HEK293T (cell line): ENCODE results near the gene COX6B2.

Experiments
- BHLHE40 ChIP-seq: fragments of 450-650 bp; IDR thresholded peaks from 2 replicates; pipeline ENCODE4 v1.6.1; 2016; ENCODE audit warnings: mild to moderate bottlenecking, moderate library complexity, borderline replicate concordance
- ELF4 ChIP-seq: fragments of 450-650 bp; IDR thresholded peaks from 2 replicates; pipeline ENCODE4 v1.6.1; 2017; ENCODE audit warnings: antibody characterized with exemption
- SP1 ChIP-seq: fragments of 450-650 bp; IDR thresholded peaks from 2 replicates; pipeline ENCODE4 v1.6.1; 2017

DNA sequence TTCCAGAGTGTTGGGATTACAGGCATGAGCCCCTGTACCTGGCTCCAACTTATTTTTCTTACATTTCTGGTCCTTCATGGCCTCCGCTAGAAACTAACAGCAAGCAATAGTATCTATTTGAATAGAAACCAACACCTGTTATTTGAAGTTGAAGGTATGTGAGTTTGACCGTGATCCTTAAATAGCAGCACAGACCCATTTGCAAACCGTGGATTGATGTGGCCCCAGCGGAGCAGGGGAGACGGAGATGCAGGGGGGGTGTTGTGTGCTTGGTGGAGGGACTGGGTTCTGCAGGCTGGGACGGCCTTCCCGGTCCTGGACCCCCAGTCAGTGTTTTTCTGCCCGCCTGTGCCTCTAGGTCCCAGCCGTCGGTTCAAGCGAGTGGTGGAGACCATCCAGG, 46.2 kb downstream of the COX6B2 start:
- no peak for TF ChIP-seq BHLHE40
- TF ChIP-seq ELF4 = no peak
- TF ChIP-seq SP1 = no peak
